ENCODE results near the gene ARID3B. TPM values are rescaled to one million over a fixed set of nuclear protein-coding genes. Genes with fewer than 3 reads are reported as not detected.

ARID3B gene
- total RNA-seq, 1 donor from 2014 or later = 22.1 TPM

DNA sequence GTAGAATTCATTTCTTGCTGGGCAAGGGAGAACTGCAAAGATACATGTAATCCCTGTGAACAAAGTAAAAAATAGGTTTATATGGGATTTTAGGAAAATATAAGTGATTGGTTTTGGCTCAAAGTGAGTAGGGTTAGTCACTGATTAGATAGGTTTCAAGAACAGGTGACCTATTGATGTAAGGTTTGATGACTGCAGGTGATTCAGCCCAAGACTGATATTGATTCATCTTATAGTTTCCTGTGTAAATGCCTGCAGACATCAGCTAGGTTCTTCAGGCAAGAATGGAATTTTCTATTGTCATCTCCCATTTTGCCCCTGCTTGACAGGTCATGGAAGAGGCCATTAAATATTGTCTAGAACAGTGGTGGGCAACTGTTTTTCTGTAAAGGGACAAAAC is 23.9 kb upstream of the ARID3B start:
- no peak for DNase-seq (ENCODE audit: low spot score in 2 of 2, unreplicated experiment in 2 of 2)
- Mint-ChIP-seq H3K27me3 (ENCODE audit: low read depth) (no peaks in the 10 kb centered on the region), H3K4me3 (no peak overlapping the region), H3K36me3 (no peaks in the 10 kb centered on the region), H3K9me3 (no peaks in the 10 kb centered on the region), H3K27ac (no peak overlapping the region), H3K4me1 (no peaks in the 10 kb centered on the region)
- TF ChIP-seq, protein P1, sequence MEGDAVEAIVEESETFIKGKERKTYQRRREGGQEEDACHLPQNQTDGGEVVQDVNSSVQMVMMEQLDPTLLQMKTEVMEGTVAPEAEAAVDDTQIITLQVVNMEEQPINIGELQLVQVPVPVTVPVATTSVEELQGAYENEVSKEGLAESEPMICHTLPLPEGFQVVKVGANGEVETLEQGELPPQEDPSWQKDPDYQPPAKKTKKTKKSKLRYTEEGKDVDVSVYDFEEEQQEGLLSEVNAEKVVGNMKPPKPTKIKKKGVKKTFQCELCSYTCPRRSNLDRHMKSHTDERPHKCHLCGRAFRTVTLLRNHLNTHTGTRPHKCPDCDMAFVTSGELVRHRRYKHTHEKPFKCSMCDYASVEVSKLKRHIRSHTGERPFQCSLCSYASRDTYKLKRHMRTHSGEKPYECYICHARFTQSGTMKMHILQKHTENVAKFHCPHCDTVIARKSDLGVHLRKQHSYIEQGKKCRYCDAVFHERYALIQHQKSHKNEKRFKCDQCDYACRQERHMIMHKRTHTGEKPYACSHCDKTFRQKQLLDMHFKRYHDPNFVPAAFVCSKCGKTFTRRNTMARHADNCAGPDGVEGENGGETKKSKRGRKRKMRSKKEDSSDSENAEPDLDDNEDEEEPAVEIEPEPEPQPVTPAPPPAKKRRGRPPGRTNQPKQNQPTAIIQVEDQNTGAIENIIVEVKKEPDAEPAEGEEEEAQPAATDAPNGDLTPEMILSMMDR (IDR thresholded peaks at IDR 0.05; ENCODE audit: unreplicated experiment) = no peak

DNA sequence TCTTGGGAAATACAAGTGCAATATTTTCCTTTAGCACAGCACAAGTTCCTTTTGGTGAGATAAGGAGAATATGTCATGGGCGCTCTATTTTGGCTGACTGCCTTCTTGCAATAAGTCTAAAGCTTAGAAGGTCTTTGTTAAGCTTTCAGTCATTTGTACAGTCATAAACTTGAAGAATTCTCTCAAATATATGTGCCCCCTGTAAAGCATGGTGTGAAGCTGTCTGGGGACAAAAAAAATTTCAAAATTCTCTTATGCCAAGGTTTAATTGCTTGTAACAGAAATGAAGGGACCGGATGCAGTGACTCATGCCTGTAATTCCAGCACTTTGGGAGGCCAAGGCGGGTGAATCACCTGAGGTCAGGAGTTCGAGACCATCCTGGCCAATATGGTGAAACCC is 21.7 kb upstream of the ARID3B start:
- no peaks in the 10 kb centered on the region for H3K9me3 Mint-ChIP-seq
- no peak overlapping the region for H3K4me3 Mint-ChIP-seq
- no peaks in the 10 kb centered on the region for H3K4me1 Mint-ChIP-seq
- no peak for DNase-seq (ENCODE audit: low spot score in 2 of 2, unreplicated experiment in 2 of 2)
- TF ChIP-seq, protein P1 (IDR thresholded peaks at IDR 0.05; ENCODE audit: unreplicated experiment) = no peak
- no peaks in the 10 kb centered on the region for H3K27me3 Mint-ChIP-seq (ENCODE audit: low read depth)
- no peak overlapping the region for H3K27ac Mint-ChIP-seq
- no peaks in the 10 kb centered on the region for H3K36me3 Mint-ChIP-seq

GRCh38 chr15:74520407-74520806 is 20.6 kb upstream of the ARID3B start:
- Mint-ChIP-seq H3K27me3 (ENCODE audit: low read depth) (no peaks in the 10 kb centered on the region), H3K4me3 (no peak overlapping the region), H3K9me3 (no peaks in the 10 kb centered on the region), H3K4me1 (no peaks in the 10 kb centered on the region), H3K27ac (no peak overlapping the region), H3K36me3 (no peaks in the 10 kb centered on the region)
- TF ChIP-seq, protein P1 (IDR thresholded peaks at IDR 0.05; ENCODE audit: unreplicated experiment) = no peak
- no peak for DNase-seq (ENCODE audit: low spot score in 2 of 2, unreplicated experiment in 2 of 2)

GRCh38 chr15:74523982-74524381 is 17.0 kb upstream of the ARID3B start:
- no peak overlapping the region for H3K4me3 Mint-ChIP-seq
- H3K4me1 Mint-ChIP-seq = no peaks in the 10 kb centered on the region
- no peak overlapping the region for H3K27ac Mint-ChIP-seq
- TF ChIP-seq, protein P1 (IDR thresholded peaks at IDR 0.05; ENCODE audit: unreplicated experiment) = no peak
- H3K27me3 Mint-ChIP-seq (ENCODE audit: low read depth) = no peaks in the 10 kb centered on the region
- H3K9me3 Mint-ChIP-seq = no peaks in the 10 kb centered on the region
- no peaks in the 10 kb centered on the region for H3K36me3 Mint-ChIP-seq
- no peak for DNase-seq (ENCODE audit: low spot score in 2 of 2, unreplicated experiment in 2 of 2)

DNA sequence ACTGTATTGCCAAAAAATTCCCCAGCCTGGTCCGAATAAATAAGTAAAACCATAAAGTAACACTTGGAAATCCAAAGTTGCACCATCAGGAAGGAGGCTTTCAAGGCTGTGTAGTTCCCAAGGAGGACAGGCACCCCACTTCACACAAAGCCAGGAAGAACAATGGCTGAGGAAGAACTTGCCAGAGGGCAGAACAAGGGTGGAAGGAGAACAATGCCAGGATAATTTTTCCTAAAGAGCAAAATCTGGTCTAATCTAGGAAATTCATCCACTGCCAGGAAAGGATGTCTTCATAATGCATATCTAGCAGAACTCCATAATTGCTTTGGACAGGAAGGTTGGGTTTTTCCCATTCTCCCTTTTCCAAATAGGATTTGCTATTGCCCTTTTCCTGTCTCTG is 15.7 kb upstream of the ARID3B start:
- Mint-ChIP-seq H3K9me3 (no peaks in the 10 kb centered on the region), H3K27me3 (ENCODE audit: low read depth) (no peaks in the 10 kb centered on the region), H3K4me3 (no peak overlapping the region), H3K36me3 (no peaks in the 10 kb centered on the region), H3K27ac (no peak overlapping the region), H3K4me1 (no peaks in the 10 kb centered on the region)
- no peak for DNase-seq (ENCODE audit: low spot score in 2 of 2, unreplicated experiment in 2 of 2)
- TF ChIP-seq, protein P1 (IDR thresholded peaks at IDR 0.05; ENCODE audit: unreplicated experiment) = no peak

GRCh38 chr15:74525945-74526344 is 15.1 kb upstream of the ARID3B start:
- Mint-ChIP-seq H3K4me1 (no peaks in the 10 kb centered on the region), H3K27ac (no peak overlapping the region), H3K36me3 (no peaks in the 10 kb centered on the region), H3K4me3 (no peak overlapping the region), H3K27me3 (ENCODE audit: low read depth) (no peaks in the 10 kb centered on the region), H3K9me3 (no peaks in the 10 kb centered on the region)
- DNase-seq (ENCODE audit: low spot score in 2 of 2, unreplicated experiment in 2 of 2) = no peak
- TF ChIP-seq, protein P1 (IDR thresholded peaks at IDR 0.05; ENCODE audit: unreplicated experiment) = no peak

Measured in mesothelial cell of epicardium (in vitro differentiated cells).